Mucosa of descending colon (tissue), 3 donors: ENCODE results near the gene FYB1. TPM values are rescaled to one million over a fixed set of nuclear protein-coding genes. Genes with fewer than 3 reads are reported as not detected.

Source experiments
- ATAC-seq: fragments of 200-7000 bp; cut with Tn5 transposase; one replicate; pipeline ENCODE4 v1.9.1; 2020; ENCODE audit warnings: mild to moderate bottlenecking, moderate library complexity
- DNase-seq, 3 donors: peaks; one replicate each; pipeline ENCODE4 v3.0.0-alpha.2; 2020
- H3K36me3 ChIP-seq: fragments of 200-600 bp; one replicate; pipeline ENCODE4 v1.8.0; 2021; ENCODE audit warnings: low read depth, mild to moderate bottlenecking
- H3K4me1 ChIP-seq: fragments of 200-600 bp; one replicate; pipeline ENCODE4 v1.8.0; 2021; ENCODE audit warnings: low read depth, mild to moderate bottlenecking
- H3K4me3 ChIP-seq: fragments of 200-600 bp; one replicate; pipeline ENCODE4 v1.8.0; 2021; ENCODE audit warnings: mild to moderate bottlenecking
- H3K9me3 ChIP-seq: fragments of 200-600 bp; one replicate; pipeline ENCODE4 v1.8.0; 2021; ENCODE audit warnings: mild to moderate bottlenecking
- intact Hi-C, 2 donors: fragments of 100-400 bp; cut with DNase I in 1 of 2; cut with micrococcal nuclease in 1 of 2; formaldehyde crosslinking; loops; one replicate each; pipeline versions ENCODE4 v1.11.0 to v1.11.1; 2022; cut with DNase I, micrococcal nuclease
- total RNA-seq, 3 donors: library from RNA; stranded (reverse); fragmentation: NEBNext Ultra II Directional in 2 of 3; extraction: Animal tissue kit (Norgen Biotek cat#: 25700) in 2 of 3; gene quantifications; one replicate each; pipeline versions ENCODE4 v1.2.1 to v1.2.4, GENCODE V29; 2021 to 2023
- TF ChIP-seq, protein P1 (sequence below): fragments of 200-600 bp; IDR thresholded peaks from one replicate; pipeline ENCODE4 v1.8.0; 2022; ENCODE audit warnings: antibody characterized with exemption, mild to moderate bottlenecking
- donor health status: DM: no; HTN: no; CAD: no; lungs with moderate emphysema.
- donor health status: DM: no; HTN: no; CAD: no.
- donor health status: DM: no; HTN: yes; CAD: no.

The FYB1 gene
- total RNA-seq, 3 donors from 2014 or later = 11.5 to 19.4 (median 13.1) TPM

DNA sequence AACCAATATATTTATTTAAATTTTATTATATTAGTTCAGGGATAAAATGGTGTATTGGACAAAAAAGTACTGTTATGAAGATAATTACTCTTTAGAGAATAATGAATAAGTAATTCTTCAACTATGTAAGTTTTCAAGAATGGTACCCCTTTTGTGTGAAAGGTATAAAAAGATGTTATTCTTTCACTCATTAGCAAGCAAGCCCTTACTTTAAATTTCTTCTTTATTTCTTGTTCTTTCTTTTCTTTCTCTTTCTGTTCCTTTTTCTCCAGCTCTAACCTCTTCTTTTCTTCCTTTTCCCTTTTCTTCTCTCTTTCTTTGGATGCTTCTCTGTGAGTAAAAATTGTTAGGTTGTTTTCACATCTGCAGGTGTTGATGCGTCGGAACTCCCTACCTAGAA is 82.0 kb downstream of the FYB1 start:
- ATAC-seq = no peak
- intact Hi-C loops = no loop called here

DNA sequence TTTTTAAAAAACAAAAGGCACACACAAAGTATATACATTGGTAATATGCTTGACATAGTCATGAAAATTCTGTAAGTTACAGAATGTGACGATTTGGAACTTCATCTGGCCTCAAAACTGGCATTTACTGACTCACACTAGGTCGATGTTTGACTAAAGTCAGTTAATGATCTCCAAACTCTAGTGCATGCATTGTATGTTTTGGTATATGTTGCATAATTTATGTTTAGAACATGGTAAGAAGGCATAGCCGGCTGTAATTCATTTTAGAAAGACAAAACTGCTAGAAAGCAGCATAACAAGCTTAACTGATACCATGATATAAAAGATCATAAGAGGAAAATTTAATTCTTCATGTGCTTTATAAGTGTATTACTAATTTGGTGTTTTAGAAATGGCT is 86.6 kb downstream of the FYB1 start:
- no peaks in the 10 kb centered on the region for H3K36me3 ChIP-seq
- H3K4me3 ChIP-seq = no peak overlapping the region
- no peaks in the 10 kb centered on the region for H3K9me3 ChIP-seq
- intact Hi-C loops = no loop called here
- TF ChIP-seq, protein P1, sequence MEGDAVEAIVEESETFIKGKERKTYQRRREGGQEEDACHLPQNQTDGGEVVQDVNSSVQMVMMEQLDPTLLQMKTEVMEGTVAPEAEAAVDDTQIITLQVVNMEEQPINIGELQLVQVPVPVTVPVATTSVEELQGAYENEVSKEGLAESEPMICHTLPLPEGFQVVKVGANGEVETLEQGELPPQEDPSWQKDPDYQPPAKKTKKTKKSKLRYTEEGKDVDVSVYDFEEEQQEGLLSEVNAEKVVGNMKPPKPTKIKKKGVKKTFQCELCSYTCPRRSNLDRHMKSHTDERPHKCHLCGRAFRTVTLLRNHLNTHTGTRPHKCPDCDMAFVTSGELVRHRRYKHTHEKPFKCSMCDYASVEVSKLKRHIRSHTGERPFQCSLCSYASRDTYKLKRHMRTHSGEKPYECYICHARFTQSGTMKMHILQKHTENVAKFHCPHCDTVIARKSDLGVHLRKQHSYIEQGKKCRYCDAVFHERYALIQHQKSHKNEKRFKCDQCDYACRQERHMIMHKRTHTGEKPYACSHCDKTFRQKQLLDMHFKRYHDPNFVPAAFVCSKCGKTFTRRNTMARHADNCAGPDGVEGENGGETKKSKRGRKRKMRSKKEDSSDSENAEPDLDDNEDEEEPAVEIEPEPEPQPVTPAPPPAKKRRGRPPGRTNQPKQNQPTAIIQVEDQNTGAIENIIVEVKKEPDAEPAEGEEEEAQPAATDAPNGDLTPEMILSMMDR = no peak
- H3K4me1 ChIP-seq = no peaks in the 10 kb centered on the region
- no peak for DNase-seq
- ATAC-seq = no peak

More for the DNA sequence above, 82.0 kb downstream of the FYB1 start:
- no peaks in the 10 kb centered on the region for H3K9me3 ChIP-seq
- H3K4me1 ChIP-seq = no peaks in the 10 kb centered on the region
- H3K36me3 ChIP-seq = no peaks in the 10 kb centered on the region
- TF ChIP-seq, protein P1 = no peak
- DNase-seq = no peak
- H3K4me3 ChIP-seq = no peak overlapping the region

DNA sequence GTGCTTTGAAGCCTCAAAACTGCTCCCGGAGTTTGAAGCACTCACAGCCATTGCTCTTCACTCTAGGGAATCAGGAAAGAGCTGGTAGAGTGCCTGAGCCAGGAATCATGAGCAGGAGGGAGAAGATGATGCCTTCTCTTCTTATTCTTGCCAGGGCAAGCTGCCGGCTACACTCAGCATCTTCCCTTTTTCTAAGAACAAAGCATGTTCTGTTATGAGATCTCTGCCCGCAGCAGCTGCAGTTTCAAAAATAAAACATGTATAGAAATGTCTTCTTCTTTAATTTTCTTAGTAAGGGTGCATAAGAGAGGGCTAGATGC is 87.3 kb downstream of the FYB1 start:
- intact Hi-C loops = no loop called here
- DNase-seq = no peak
- Histone ChIP-seq H3K4me3 (no peak overlapping the region), H3K9me3 (no peaks in the 10 kb centered on the region), H3K4me1 (no peaks in the 10 kb centered on the region), H3K36me3 (no peaks in the 10 kb centered on the region)
- TF ChIP-seq, protein P1 = no peak
- ATAC-seq = no peak

DNA sequence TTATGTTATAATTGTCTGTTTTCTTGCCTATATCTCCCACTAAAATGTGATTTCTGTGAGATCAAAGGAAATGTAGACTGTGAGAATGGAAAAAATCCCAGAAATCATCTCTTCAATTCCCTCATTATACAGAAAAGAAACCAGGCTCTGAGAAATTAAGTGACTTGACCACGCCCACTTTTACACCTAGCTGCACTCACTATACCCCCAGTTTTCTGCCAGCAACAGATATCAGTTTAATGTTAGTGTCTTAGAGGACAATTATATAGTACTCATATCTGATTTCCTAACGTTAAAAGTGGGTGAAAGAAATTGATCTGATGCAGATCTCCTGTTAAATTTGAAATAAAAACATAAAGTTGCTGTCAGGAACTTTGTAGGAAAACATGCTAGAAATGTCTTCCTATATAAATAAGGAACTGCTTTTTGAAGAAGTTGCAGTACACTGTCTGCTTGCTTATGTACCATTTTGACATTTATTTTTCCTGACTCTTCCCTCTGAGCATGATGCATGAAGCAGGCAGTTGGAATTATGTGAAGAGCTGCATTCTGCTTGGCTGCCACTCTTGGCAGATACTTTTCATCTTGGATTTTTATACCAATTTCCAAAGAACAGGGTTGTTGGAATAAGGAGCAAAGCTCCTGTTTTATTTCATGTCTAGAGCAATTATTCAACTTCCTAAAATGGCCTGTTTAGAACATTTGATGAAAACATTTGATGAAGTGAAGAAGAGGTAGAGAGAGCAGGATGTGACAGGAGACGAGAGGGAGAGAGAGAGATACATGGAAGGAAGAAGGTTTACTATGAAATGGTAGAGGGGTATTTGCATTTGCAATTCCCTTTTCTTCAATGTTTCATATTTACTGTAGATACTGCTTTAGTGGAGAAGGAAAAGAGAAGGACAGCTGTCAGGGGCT is 87.9 kb downstream of the FYB1 start:
- intact Hi-C loops = no loop called here
- no peak overlapping the region for H3K4me3 ChIP-seq
- no peaks in the 10 kb centered on the region for H3K9me3 ChIP-seq
- DNase-seq = no peak
- TF ChIP-seq, protein P1 = no peak
- no peaks in the 10 kb centered on the region for H3K4me1 ChIP-seq
- ATAC-seq = no peak
- H3K36me3 ChIP-seq = no peaks in the 10 kb centered on the region

DNA sequence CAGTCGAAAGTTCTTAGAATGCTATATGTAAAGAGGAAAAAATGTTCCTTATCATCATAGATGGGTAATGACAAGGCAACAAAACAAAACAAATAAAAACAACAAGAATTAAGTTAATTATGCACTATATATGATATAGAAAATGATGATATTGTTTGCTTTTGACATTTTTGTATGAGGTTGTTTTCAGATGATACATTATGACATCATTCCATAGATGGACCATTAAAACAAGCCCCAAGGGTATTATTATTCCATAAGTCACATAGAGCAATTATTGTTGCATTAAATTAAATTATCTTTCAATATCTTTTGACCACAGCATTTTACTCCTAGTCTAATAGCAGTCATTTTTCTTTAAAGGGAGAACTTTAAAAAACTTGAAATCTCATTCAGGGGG is 88.6 kb downstream of the FYB1 start:
- intact Hi-C loops = no loop called here
- DNase-seq (no peak), ATAC-seq (no peak)
- Histone ChIP-seq H3K4me1 (no peaks in the 10 kb centered on the region), H3K9me3 (no peaks in the 10 kb centered on the region), H3K36me3 (no peaks in the 10 kb centered on the region), H3K4me3 (no peak overlapping the region)
- TF ChIP-seq, protein P1 = no peak
